ENCODE measurements around the gene ZDHHC5. TPM values are rescaled to one million over a fixed set of nuclear protein-coding genes. Genes with fewer than 3 reads are reported as not detected.

Gene ZDHHC5
- total RNA-seq, 4 donors from 2014 or later = 36.5 to 57.7 (median 47.8) TPM

GRCh38 chr11:57659669-57660068, 8.2 kb upstream of the ZDHHC5 start:
- no peaks in the 10 kb centered on the region for H3K9me3 ChIP-seq
- peaks cover 15 to 28% (median 19%) of the 10 kb centered on the region in 4 donors for H3K4me1 ChIP-seq
- WGBS = 93% methylated on average over 14 of the region's 14 CpGs
- intact Hi-C loops (cut with DNase I) = loop anchor here (10.0 kb wide), 2 partner anchors 335 to 925 kb away; partner anchors contain the start of gene TNKS1BP1
- no peak for DNase-seq (ENCODE audit: extremely low spot score)
- H3K27ac ChIP-seq (replicated peaks in 1 of 4) = no peak overlapping the region
- no peak for TF ChIP-seq POLR2A (IDR thresholded peaks at IDR 0.05; ENCODE audit: low read depth)
- no peak for TF ChIP-seq CTCF (IDR thresholded peaks at IDR 0.05)
- no peak for TF ChIP-seq EP300 (IDR thresholded peaks at IDR 0.05)
- no peak for TF ChIP-seq POLR2AphosphoS5 (IDR thresholded peaks at IDR 0.05)
- peaks cover 25 to 44% (median 36%) of the 10 kb centered on the region in 4 donors for H3K36me3 ChIP-seq
- H3K27me3 ChIP-seq = no peaks in the 10 kb centered on the region
- no peak overlapping the region for H3K4me3 ChIP-seq

GRCh38 chr11:57662893-57663292, 5.0 kb upstream of the ZDHHC5 start:
- WGBS = 71% methylated on average over 4 of the region's 4 CpGs
- no peak for DNase-seq (ENCODE audit: extremely low spot score)
- no peaks in the 10 kb centered on the region for H3K27me3 ChIP-seq
- no peak overlapping the region for H3K27ac ChIP-seq (replicated peaks in 1 of 4)
- H3K36me3 ChIP-seq = peaks cover 25 to 44% (median 36%) of the 10 kb centered on the region in 4 donors
- H3K4me3 ChIP-seq = no peak overlapping the region
- no peak for TF ChIP-seq POLR2A (IDR thresholded peaks at IDR 0.05; ENCODE audit: low read depth)
- TF ChIP-seq EP300 (IDR thresholded peaks at IDR 0.05) = no peak
- TF ChIP-seq POLR2AphosphoS5 (IDR thresholded peaks at IDR 0.05) = no peak
- TF ChIP-seq CTCF (IDR thresholded peaks at IDR 0.05) = no peak
- peaks cover 15 to 31% (median 21%) of the 10 kb centered on the region in 4 donors for H3K4me1 ChIP-seq
- intact Hi-C loops (cut with DNase I) = loop anchor here (10.0 kb wide), 2 partner anchors 338 to 922 kb away; partner anchors contain the start of gene TNKS1BP1
- no peaks in the 10 kb centered on the region for H3K9me3 ChIP-seq

- TF ChIP-seq EP300 (IDR thresholded peaks at IDR 0.05) = no peak
- TF ChIP-seq POLR2A (IDR thresholded peaks at IDR 0.05; ENCODE audit: low read depth) = no peak
- TF ChIP-seq CTCF (IDR thresholded peaks at IDR 0.05) = no peak
- no peak for TF ChIP-seq POLR2AphosphoS5 (IDR thresholded peaks at IDR 0.05)
- 85% methylated on average over 9 of the region's 9 CpGs for WGBS
- Histone ChIP-seq H3K36me3 (peaks cover 25 to 41% (median 36%) of the 10 kb centered on the region in 4 donors), H3K9me3 (no peaks in the 10 kb centered on the region), H3K4me1 (peaks cover 6 to 25% (median 14%) of the 10 kb centered on the region in 4 donors), H3K4me3 (no peak overlapping the region), H3K27me3 (no peaks in the 10 kb centered on the region), H3K27ac (replicated peaks in 1 of 4) (no peak overlapping the region)
- DNase-seq (ENCODE audit: extremely low spot score) = no peak
- intact Hi-C loops (cut with DNase I) = loop anchor here (10.0 kb wide), 2 partner anchors 339 to 921 kb away; partner anchors contain the start of gene TNKS1BP1
Observed at GRCh38 chr11:57663975-57664374, 3.9 kb upstream of the ZDHHC5 start.

- no peaks in the 10 kb centered on the region for H3K9me3 ChIP-seq
- H3K36me3 ChIP-seq = peaks cover 4 to 15% (median 13%) of the 10 kb centered on the region in 4 donors
- DNase-seq (ENCODE audit: extremely low spot score) = peak; percentile 99
- peak overlapping the region; percentile 93 to 96 (median 94) for H3K4me3 ChIP-seq
- peaks cover 28 to 43% (median 33%) of the 10 kb centered on the region in 4 donors for H3K4me1 ChIP-seq
- 0% methylated on average over 24 of the region's 29 CpGs for WGBS
- TF ChIP-seq EP300 (IDR thresholded peaks at IDR 0.05) = no peak
- TF ChIP-seq POLR2A (IDR thresholded peaks at IDR 0.05; ENCODE audit: low read depth) = no peak
- TF ChIP-seq POLR2AphosphoS5 (IDR thresholded peaks at IDR 0.05) = peak; percentile 15 to 54
- TF ChIP-seq CTCF (IDR thresholded peaks at IDR 0.05) = peak in 1 of 3 experiments; percentile 10
- intact Hi-C loops (cut with DNase I) = loop anchor here (10.0 kb wide), 2 partner anchors 342 to 918 kb away; partner anchors contain the start of gene TNKS1BP1
- H3K27me3 ChIP-seq = no peaks in the 10 kb centered on the region
- peak overlapping the region; percentile 97 to 99 (median 98) for H3K27ac ChIP-seq (replicated peaks in 1 of 4)
Observed at GRCh38 chr11:57667117-57667735, 688 bp upstream of the ZDHHC5 start.

Measured in esophagus muscularis mucosa (tissue), 4 donors.